Chondrocyte (in vitro differentiated cells): Measurements from ENCODE around the gene S100A10. TPM values are rescaled to one million over a fixed set of nuclear protein-coding genes. Genes with fewer than 3 reads are reported as not detected.
A peak's percentile ranks its signal among the peaks of the same experiment; 100 is the strongest.

ENCODE experiments used
- DNase-seq: peaks from one replicate; pipeline ENCODE4 v3.0.0; 2021; ENCODE audit warnings: mixed read lengths, low spot score
- H3K27ac Mint-ChIP-seq: one replicate; pipeline ENCODE4 v1.8.0; 2021; ENCODE audit warnings: mild to moderate bottlenecking, moderate library complexity, mixed read lengths; ENCODE audit not compliant: unreplicated experiment
- H3K27me3 Mint-ChIP-seq: 2 replicates; pipeline ENCODE4 v1.8.0; 2021; ENCODE audit warnings: low read depth, mixed read lengths
- H3K36me3 Mint-ChIP-seq: 2 replicates; pipeline ENCODE4 v1.8.0; 2021; ENCODE audit warnings: low read depth, mixed read lengths
- H3K4me1 Mint-ChIP-seq: 2 replicates; pipeline ENCODE4 v1.8.0; 2021; ENCODE audit warnings: low read depth, mild to moderate bottlenecking, mixed read lengths
- H3K4me3 Mint-ChIP-seq: one replicate; pipeline ENCODE4 v1.8.0; 2021; ENCODE audit warnings: mild to moderate bottlenecking, moderate library complexity, mixed read lengths; ENCODE audit not compliant: unreplicated experiment
- H3K9me3 Mint-ChIP-seq: 2 replicates; pipeline ENCODE4 v1.8.0; 2021; ENCODE audit warnings: low read depth, mixed read lengths
- CTCF ChIP-seq: fragments of 200-600 bp; sonication (generic); IDR thresholded peaks from 2 replicates; pipeline ENCODE4 v1.5.0; 2021; ENCODE audit warnings: antibody characterized with exemption, mild to moderate bottlenecking, moderate library complexity
- total RNA-seq: library from RNA; stranded (reverse); gene quantifications from 3 replicates; pipeline ENCODE4 v1.2.1, GENCODE V29; 2021

The S100A10 gene
- total RNA-seq, 1 donor from 2014 or later, result 560 TPM

GRCh38 chr1:151992303-151993083, 1.2 kb downstream of the S100A10 start:
- Mint-ChIP-seq H3K36me3 (no peaks in the 10 kb centered on the region), H3K4me3 (peak overlapping the region; percentile 88), H3K4me1 (peaks cover 67% of the 10 kb centered on the region), H3K9me3 (no peaks in the 10 kb centered on the region), H3K27me3 (no peaks in the 10 kb centered on the region), H3K27ac (peak overlapping the region; percentile 99)
- DNase-seq, result no peak
- TF ChIP-seq CTCF, result no peak

GRCh38 chr1:151991663-151992302, 1.9 kb downstream of the S100A10 start:
- no peak for DNase-seq
- Mint-ChIP-seq H3K27me3 (no peaks in the 10 kb centered on the region), H3K27ac (peak overlapping the region; percentile 99), H3K4me3 (peak overlapping the region; percentile 88), H3K4me1 (peaks cover 72% of the 10 kb centered on the region), H3K9me3 (no peaks in the 10 kb centered on the region), H3K36me3 (no peaks in the 10 kb centered on the region)
- no peak for TF ChIP-seq CTCF

- no peaks in the 10 kb centered on the region for H3K27me3 Mint-ChIP-seq
- peaks cover 3% of the 10 kb centered on the region for H3K36me3 Mint-ChIP-seq
- H3K27ac Mint-ChIP-seq, result peak overlapping the region; percentile 99
- H3K4me1 Mint-ChIP-seq, result peaks cover 77% of the 10 kb centered on the region
- DNase-seq, result no peak
- H3K9me3 Mint-ChIP-seq, result no peaks in the 10 kb centered on the region
- TF ChIP-seq CTCF, result no peak
- H3K4me3 Mint-ChIP-seq, result peak overlapping the region; percentile 88
These were observed 2.8 kb downstream of the S100A10 start for GRCh38 chr1:151990856-151991198.

- H3K4me1 Mint-ChIP-seq, result peaks cover 75% of the 10 kb centered on the region
- TF ChIP-seq CTCF, result no peak
- no peaks in the 10 kb centered on the region for H3K27me3 Mint-ChIP-seq
- H3K4me3 Mint-ChIP-seq, result peak overlapping the region; percentile 88
- peaks cover 4% of the 10 kb centered on the region for H3K36me3 Mint-ChIP-seq
- no peaks in the 10 kb centered on the region for H3K9me3 Mint-ChIP-seq
- H3K27ac Mint-ChIP-seq, result peak overlapping the region; percentile 99
- no peak for DNase-seq
These were observed 3.4 kb downstream of the S100A10 start for GRCh38 chr1:151990058-151990855.

GRCh38 chr1:151989211-151989862, 4.3 kb downstream of the S100A10 start:
- H3K27ac Mint-ChIP-seq, result peak overlapping the region; percentile 99
- no peaks in the 10 kb centered on the region for H3K27me3 Mint-ChIP-seq
- peaks cover 72% of the 10 kb centered on the region for H3K4me1 Mint-ChIP-seq

More at GRCh38 chr1:151989211-151989862, 4.3 kb downstream of the S100A10 start:
- TF ChIP-seq CTCF, result no peak
- Mint-ChIP-seq H3K36me3 (peaks cover 8% of the 10 kb centered on the region), H3K4me3 (peak overlapping the region; percentile 88), H3K9me3 (no peaks in the 10 kb centered on the region)
- DNase-seq, result no peak
